ENCODE results near the gene OTOA. TPM values are rescaled to one million over a fixed set of nuclear protein-coding genes. Genes with fewer than 3 reads are reported as not detected.
"Not testable (repeated sequence)": the region's sequence is repeated elsewhere in the genome, so short reads cannot be mapped to it uniquely, and the experiment has no call there.

The OTOA gene
- total RNA-seq, 2 donors from 2014 or later: 0.26 TPM; not detected in 1

- H3K4me1 ChIP-seq: no peaks in the 10 kb centered on the region
- intact Hi-C loops (cut with DNase I): no loop called here
- no peak for ATAC-seq
- no peaks in the 10 kb centered on the region for H3K27me3 ChIP-seq
- H3K27ac ChIP-seq: no peak overlapping the region
- no peak for TF ChIP-seq POLR2A (IDR thresholded peaks at IDR 0.05)
- TF ChIP-seq, protein P1, sequence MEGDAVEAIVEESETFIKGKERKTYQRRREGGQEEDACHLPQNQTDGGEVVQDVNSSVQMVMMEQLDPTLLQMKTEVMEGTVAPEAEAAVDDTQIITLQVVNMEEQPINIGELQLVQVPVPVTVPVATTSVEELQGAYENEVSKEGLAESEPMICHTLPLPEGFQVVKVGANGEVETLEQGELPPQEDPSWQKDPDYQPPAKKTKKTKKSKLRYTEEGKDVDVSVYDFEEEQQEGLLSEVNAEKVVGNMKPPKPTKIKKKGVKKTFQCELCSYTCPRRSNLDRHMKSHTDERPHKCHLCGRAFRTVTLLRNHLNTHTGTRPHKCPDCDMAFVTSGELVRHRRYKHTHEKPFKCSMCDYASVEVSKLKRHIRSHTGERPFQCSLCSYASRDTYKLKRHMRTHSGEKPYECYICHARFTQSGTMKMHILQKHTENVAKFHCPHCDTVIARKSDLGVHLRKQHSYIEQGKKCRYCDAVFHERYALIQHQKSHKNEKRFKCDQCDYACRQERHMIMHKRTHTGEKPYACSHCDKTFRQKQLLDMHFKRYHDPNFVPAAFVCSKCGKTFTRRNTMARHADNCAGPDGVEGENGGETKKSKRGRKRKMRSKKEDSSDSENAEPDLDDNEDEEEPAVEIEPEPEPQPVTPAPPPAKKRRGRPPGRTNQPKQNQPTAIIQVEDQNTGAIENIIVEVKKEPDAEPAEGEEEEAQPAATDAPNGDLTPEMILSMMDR (IDR thresholded peaks at IDR 0.05): no peak
- 51 to 57% methylated on average over 4 of the region's 4 CpGs for WGBS, 2 donors
- no peaks in the 10 kb centered on the region for H3K36me3 ChIP-seq (replicated peaks in 1 of 2; ENCODE audit: insufficient read depth in 1 of 2, low read depth in 2 of 2)
- H3K9me3 ChIP-seq: no peaks in the 10 kb centered on the region
- no peak for DNase-seq
- no peak overlapping the region for H3K4me3 ChIP-seq
These were observed 25.3 kb downstream of the OTOA start for GRCh38 chr16:21689107-21689506.

GRCh38 chr16:21690967-21691366 lies 27.2 kb downstream of the OTOA start:
- ATAC-seq; H3K9me3 ChIP-seq; H3K27ac ChIP-seq; H3K27me3 ChIP-seq; DNase-seq; H3K36me3 ChIP-seq (replicated peaks in 1 of 2; ENCODE audit: insufficient read depth in 1 of 2, low read depth in 2 of 2); H3K4me3 ChIP-seq; H3K4me1 ChIP-seq; intact Hi-C loops (cut with DNase I): not testable (repeated sequence)
- WGBS, 2 donors: 74 to 85% methylated on average over 4 of the region's 4 CpGs

GRCh38 chr16:21694609-21695008 lies 30.8 kb downstream of the OTOA start:
- Histone ChIP-seq H3K9me3 (no peaks in the 10 kb centered on the region), H3K36me3 (replicated peaks in 1 of 2; ENCODE audit: insufficient read depth in 1 of 2, low read depth in 2 of 2) (no peaks in the 10 kb centered on the region), H3K4me1 (no peaks in the 10 kb centered on the region), H3K27me3 (no peaks in the 10 kb centered on the region), H3K4me3 (no peak overlapping the region), H3K27ac (no peak overlapping the region)
- TF ChIP-seq POLR2A (IDR thresholded peaks at IDR 0.05): no peak
- TF ChIP-seq, protein P1 (IDR thresholded peaks at IDR 0.05): no peak
- ATAC-seq: no peak
- WGBS, 2 donors: 77 to 82% methylated on average over 4 of the region's 4 CpGs
- intact Hi-C loops (cut with DNase I): no loop called here
- DNase-seq: no peak

- DNase-seq (no peak), ATAC-seq (no peak)
- Histone ChIP-seq H3K9me3 (no peaks in the 10 kb centered on the region), H3K4me1 (no peaks in the 10 kb centered on the region), H3K27me3 (no peaks in the 10 kb centered on the region), H3K4me3 (no peak overlapping the region), H3K36me3 (replicated peaks in 1 of 2; ENCODE audit: insufficient read depth in 1 of 2, low read depth in 2 of 2) (no peaks in the 10 kb centered on the region), H3K27ac (no peak overlapping the region)
- 82 to 87% methylated on average over 5 of the region's 5 CpGs for WGBS, 2 donors
- intact Hi-C loops (cut with DNase I): no loop called here
- TF ChIP-seq, protein P1 (IDR thresholded peaks at IDR 0.05): no peak
- no peak for TF ChIP-seq POLR2A (IDR thresholded peaks at IDR 0.05)
These were observed 33.3 kb downstream of the OTOA start for GRCh38 chr16:21697032-21697431.

GRCh38 chr16:21698169-21699032 lies 34.6 kb downstream of the OTOA start:
- no peak for ATAC-seq
- H3K27ac ChIP-seq: no peak overlapping the region

More at GRCh38 chr16:21698169-21699032, 34.6 kb downstream of the OTOA start:
- H3K9me3 ChIP-seq: no peaks in the 10 kb centered on the region
- WGBS, 2 donors: 79 to 83% methylated on average over 9 of the region's 9 CpGs
- H3K4me1 ChIP-seq: no peaks in the 10 kb centered on the region
- no peak overlapping the region for H3K4me3 ChIP-seq
- TF ChIP-seq, protein P1 (IDR thresholded peaks at IDR 0.05): no peak
- TF ChIP-seq POLR2A (IDR thresholded peaks at IDR 0.05): no peak
- H3K36me3 ChIP-seq (replicated peaks in 1 of 2; ENCODE audit: insufficient read depth in 1 of 2, low read depth in 2 of 2): no peaks in the 10 kb centered on the region
- DNase-seq: no peak
- no peaks in the 10 kb centered on the region for H3K27me3 ChIP-seq
- intact Hi-C loops (cut with DNase I): no loop called here

All from body of pancreas (tissue), 4 donors.